Measurements from ENCODE around the gene MEIG1.
A peak's percentile ranks its signal among the peaks of the same experiment; 100 is the strongest.

The MEIG1 gene

GRCh38 chr10:14959221-14960057 lies at the start of gene MEIG1:
TSS of gene MEIG1 (plus strand) at chr10:14959388. CDS start at chr10:14966469, 7,081 bp downstream.
- Histone ChIP-seq H3K4me3 (ENCODE audit: low read length in 2 of 2) (peak within 1 kb of the TSS; percentile 75 to 81), H3K27me3 (ENCODE audit: control insufficient read depth in 2 of 2, insufficient read depth in 2 of 2, low read length in 2 of 2) (no peaks in the 10 kb centered on the region), H3K9ac (ENCODE audit: low read depth in 1 of 2, low read length in 2 of 2) (peak within 1 kb of the TSS; percentile 82 to 87), H3K36me3 (ENCODE audit: control insufficient read depth in 2 of 2, insufficient read depth in 2 of 2, low read length in 2 of 2) (no peaks in the 10 kb centered on the region), H3K4me1 (ENCODE audit: control insufficient read depth in 2 of 2, insufficient read depth in 2 of 2, low read length in 2 of 2) (peaks cover 2 to 3% of the 10 kb centered on the region in 2 donors), H3K27ac (ENCODE audit: low read depth in 2 of 2, low read length in 2 of 2) (peak within 1 kb of the TSS; percentile 94 to 97), H3K9me3 (ENCODE audit: control insufficient read depth in 2 of 2, low read length in 2 of 2) (no peaks in the 10 kb centered on the region)

DNA sequence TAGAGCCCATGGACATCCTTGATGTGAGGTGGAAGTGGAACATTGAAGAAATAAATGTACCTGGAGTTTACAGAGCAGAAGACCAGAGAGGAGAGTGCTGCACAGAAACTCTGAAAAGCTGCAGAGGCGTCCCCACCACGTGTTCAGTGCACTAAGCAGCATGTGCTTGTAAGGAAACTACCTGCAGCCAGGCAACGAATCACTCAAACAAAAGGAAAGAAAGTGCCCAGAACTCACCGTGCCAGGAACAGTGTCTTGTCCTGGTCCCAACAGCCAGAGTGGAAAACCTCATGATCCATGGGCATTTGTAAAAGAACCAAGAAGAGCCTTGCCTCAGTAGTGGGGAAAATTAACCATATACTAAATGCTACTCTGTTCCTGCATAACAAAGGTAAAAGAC lies 48.2 kb upstream of the MEIG1 start:
- H3K4me3 ChIP-seq (ENCODE audit: low read length in 2 of 2): no peak overlapping the region
- H3K9me3 ChIP-seq (ENCODE audit: control insufficient read depth in 2 of 2, low read length in 2 of 2): no peaks in the 10 kb centered on the region
- no peak overlapping the region for H3K9ac ChIP-seq (ENCODE audit: low read depth in 1 of 2, low read length in 2 of 2)
- no peaks in the 10 kb centered on the region for H3K4me1 ChIP-seq (ENCODE audit: control insufficient read depth in 2 of 2, insufficient read depth in 2 of 2, low read length in 2 of 2)
- H3K27me3 ChIP-seq (ENCODE audit: control insufficient read depth in 2 of 2, insufficient read depth in 2 of 2, low read length in 2 of 2): no peaks in the 10 kb centered on the region
- peaks cover 25 to 40% of the 10 kb centered on the region in 2 donors for H3K36me3 ChIP-seq (ENCODE audit: control insufficient read depth in 2 of 2, insufficient read depth in 2 of 2, low read length in 2 of 2)
- H3K27ac ChIP-seq (ENCODE audit: low read depth in 2 of 2, low read length in 2 of 2): no peak overlapping the region

GRCh38 chr10:14911801-14912200 lies 47.4 kb upstream of the MEIG1 start:
- Histone ChIP-seq H3K27ac (ENCODE audit: low read depth in 2 of 2, low read length in 2 of 2) (no peak overlapping the region), H3K9ac (ENCODE audit: low read depth in 1 of 2, low read length in 2 of 2) (no peak overlapping the region), H3K4me1 (ENCODE audit: control insufficient read depth in 2 of 2, insufficient read depth in 2 of 2, low read length in 2 of 2) (no peaks in the 10 kb centered on the region), H3K9me3 (ENCODE audit: control insufficient read depth in 2 of 2, low read length in 2 of 2) (peaks cover 0 to 4% of the 10 kb centered on the region in 2 donors), H3K27me3 (ENCODE audit: control insufficient read depth in 2 of 2, insufficient read depth in 2 of 2, low read length in 2 of 2) (no peaks in the 10 kb centered on the region), H3K36me3 (ENCODE audit: control insufficient read depth in 2 of 2, insufficient read depth in 2 of 2, low read length in 2 of 2) (peaks cover 25 to 44% of the 10 kb centered on the region in 2 donors), H3K4me3 (ENCODE audit: low read length in 2 of 2) (no peak overlapping the region)

DNA sequence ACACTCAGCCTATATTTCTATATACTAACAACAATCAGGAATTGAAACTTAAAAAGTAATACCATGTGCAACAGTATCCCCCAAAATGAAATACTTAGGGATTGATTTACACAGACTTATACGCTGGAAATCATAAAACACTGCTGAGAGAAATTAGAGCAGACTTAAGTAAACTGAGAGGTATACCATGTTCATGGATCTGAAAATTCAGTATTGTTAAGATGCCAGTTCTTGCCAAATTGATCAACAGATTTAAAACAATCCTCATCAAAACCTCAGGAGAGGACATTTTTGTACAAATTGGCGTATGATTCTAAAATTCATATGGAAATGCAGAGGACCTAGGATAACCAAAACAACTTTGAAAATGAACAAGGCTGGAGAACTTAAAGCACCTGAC lies 42.6 kb upstream of the MEIG1 start:
- no peaks in the 10 kb centered on the region for H3K4me1 ChIP-seq (ENCODE audit: control insufficient read depth in 2 of 2, insufficient read depth in 2 of 2, low read length in 2 of 2)
- H3K4me3 ChIP-seq (ENCODE audit: low read length in 2 of 2): no peak overlapping the region
- peaks cover 40 to 45% of the 10 kb centered on the region in 2 donors for H3K36me3 ChIP-seq (ENCODE audit: control insufficient read depth in 2 of 2, insufficient read depth in 2 of 2, low read length in 2 of 2)
- H3K9ac ChIP-seq (ENCODE audit: low read depth in 1 of 2, low read length in 2 of 2): no peak overlapping the region
- H3K27ac ChIP-seq (ENCODE audit: low read depth in 2 of 2, low read length in 2 of 2): no peak overlapping the region
- no peaks in the 10 kb centered on the region for H3K27me3 ChIP-seq (ENCODE audit: control insufficient read depth in 2 of 2, insufficient read depth in 2 of 2, low read length in 2 of 2)
- peaks cover 6 to 12% of the 10 kb centered on the region in 2 donors for H3K9me3 ChIP-seq (ENCODE audit: control insufficient read depth in 2 of 2, low read length in 2 of 2)

DNA sequence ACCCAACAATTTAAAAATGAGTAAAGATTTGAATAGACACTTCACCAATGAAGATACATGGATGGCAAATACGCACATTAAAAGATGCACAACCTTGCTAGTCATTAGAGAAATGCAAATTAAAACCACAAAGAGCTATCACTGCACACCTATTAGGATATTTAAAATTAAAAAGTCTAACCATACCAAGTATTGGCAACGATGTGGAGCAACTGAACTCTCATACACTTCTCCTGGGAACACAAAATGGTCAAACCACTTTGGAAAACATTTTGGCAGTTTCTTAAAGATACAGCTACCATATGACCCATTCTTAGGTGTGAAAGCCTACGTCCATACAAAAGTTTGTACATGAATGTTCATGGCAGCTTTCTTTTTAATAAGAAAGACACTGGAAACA lies 41.4 kb upstream of the MEIG1 start:
- Histone ChIP-seq H3K4me1 (ENCODE audit: control insufficient read depth in 2 of 2, insufficient read depth in 2 of 2, low read length in 2 of 2) (no peaks in the 10 kb centered on the region), H3K9ac (ENCODE audit: low read depth in 1 of 2, low read length in 2 of 2) (no peak overlapping the region), H3K27ac (ENCODE audit: low read depth in 2 of 2, low read length in 2 of 2) (no peak overlapping the region), H3K27me3 (ENCODE audit: control insufficient read depth in 2 of 2, insufficient read depth in 2 of 2, low read length in 2 of 2) (no peaks in the 10 kb centered on the region), H3K4me3 (ENCODE audit: low read length in 2 of 2) (no peak overlapping the region), H3K36me3 (ENCODE audit: control insufficient read depth in 2 of 2, insufficient read depth in 2 of 2, low read length in 2 of 2) (peaks cover 46 to 51% of the 10 kb centered on the region in 2 donors), H3K9me3 (ENCODE audit: control insufficient read depth in 2 of 2, low read length in 2 of 2) (peaks cover 6 to 12% of the 10 kb centered on the region in 2 donors)

GRCh38 chr10:14918964-14919363 lies 40.2 kb upstream of the MEIG1 start:
- Histone ChIP-seq H3K27me3 (ENCODE audit: control insufficient read depth in 2 of 2, insufficient read depth in 2 of 2, low read length in 2 of 2) (no peaks in the 10 kb centered on the region), H3K9ac (ENCODE audit: low read depth in 1 of 2, low read length in 2 of 2) (no peak overlapping the region), H3K36me3 (ENCODE audit: control insufficient read depth in 2 of 2, insufficient read depth in 2 of 2, low read length in 2 of 2) (peaks cover 53 to 58% of the 10 kb centered on the region in 2 donors), H3K4me3 (ENCODE audit: low read length in 2 of 2) (no peak overlapping the region), H3K27ac (ENCODE audit: low read depth in 2 of 2, low read length in 2 of 2) (no peak overlapping the region), H3K9me3 (ENCODE audit: control insufficient read depth in 2 of 2, low read length in 2 of 2) (peaks cover 6 to 12% of the 10 kb centered on the region in 2 donors), H3K4me1 (ENCODE audit: control insufficient read depth in 2 of 2, insufficient read depth in 2 of 2, low read length in 2 of 2) (no peaks in the 10 kb centered on the region)

- Histone ChIP-seq H3K9me3 (ENCODE audit: control insufficient read depth in 2 of 2, low read length in 2 of 2) (no peaks in the 10 kb centered on the region), H3K36me3 (ENCODE audit: control insufficient read depth in 2 of 2, insufficient read depth in 2 of 2, low read length in 2 of 2) (peaks cover 50 to 56% of the 10 kb centered on the region in 2 donors), H3K4me3 (ENCODE audit: low read length in 2 of 2) (no peak overlapping the region), H3K27me3 (ENCODE audit: control insufficient read depth in 2 of 2, insufficient read depth in 2 of 2, low read length in 2 of 2) (no peaks in the 10 kb centered on the region), H3K4me1 (ENCODE audit: control insufficient read depth in 2 of 2, insufficient read depth in 2 of 2, low read length in 2 of 2) (no peaks in the 10 kb centered on the region), H3K9ac (ENCODE audit: low read depth in 1 of 2, low read length in 2 of 2) (no peak overlapping the region), H3K27ac (ENCODE audit: low read depth in 2 of 2, low read length in 2 of 2) (no peak overlapping the region)
These were observed 35.2 kb upstream of the MEIG1 start for GRCh38 chr10:14924013-14924412.

DNA sequence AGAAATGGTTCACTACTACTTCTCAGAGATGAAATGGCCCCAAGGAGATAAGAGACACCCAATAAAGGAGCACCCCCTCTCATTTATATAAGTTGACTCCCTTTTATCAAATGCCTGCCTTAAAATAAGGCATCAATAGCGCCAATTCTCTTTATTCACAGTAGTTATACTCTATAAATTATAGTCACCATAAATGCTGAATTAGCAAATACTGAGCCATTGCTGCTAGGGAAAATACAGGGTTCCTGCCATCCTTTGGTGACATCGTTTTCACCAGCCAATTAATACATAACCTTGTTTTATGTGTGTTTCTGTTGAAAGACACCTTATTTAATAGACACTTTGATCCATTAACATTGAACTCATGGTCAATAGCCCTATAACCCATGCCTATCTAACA lies 33.9 kb upstream of the MEIG1 start:
- H3K9me3 ChIP-seq (ENCODE audit: control insufficient read depth in 2 of 2, low read length in 2 of 2): no peaks in the 10 kb centered on the region
- no peaks in the 10 kb centered on the region for H3K27me3 ChIP-seq (ENCODE audit: control insufficient read depth in 2 of 2, insufficient read depth in 2 of 2, low read length in 2 of 2)
- no peak overlapping the region for H3K27ac ChIP-seq (ENCODE audit: low read depth in 2 of 2, low read length in 2 of 2)
- H3K9ac ChIP-seq (ENCODE audit: low read depth in 1 of 2, low read length in 2 of 2): no peak overlapping the region
- H3K4me1 ChIP-seq (ENCODE audit: control insufficient read depth in 2 of 2, insufficient read depth in 2 of 2, low read length in 2 of 2): no peaks in the 10 kb centered on the region
- peaks cover 44 to 50% of the 10 kb centered on the region in 2 donors for H3K36me3 ChIP-seq (ENCODE audit: control insufficient read depth in 2 of 2, insufficient read depth in 2 of 2, low read length in 2 of 2)
- no peak overlapping the region for H3K4me3 ChIP-seq (ENCODE audit: low read length in 2 of 2)

- Histone ChIP-seq H3K4me1 (ENCODE audit: control insufficient read depth in 2 of 2, insufficient read depth in 2 of 2, low read length in 2 of 2) (no peaks in the 10 kb centered on the region), H3K9ac (ENCODE audit: low read depth in 1 of 2, low read length in 2 of 2) (no peak overlapping the region), H3K36me3 (ENCODE audit: control insufficient read depth in 2 of 2, insufficient read depth in 2 of 2, low read length in 2 of 2) (peaks cover 48 to 54% of the 10 kb centered on the region in 2 donors), H3K27ac (ENCODE audit: low read depth in 2 of 2, low read length in 2 of 2) (no peak overlapping the region), H3K4me3 (ENCODE audit: low read length in 2 of 2) (no peak overlapping the region), H3K9me3 (ENCODE audit: control insufficient read depth in 2 of 2, low read length in 2 of 2) (no peaks in the 10 kb centered on the region), H3K27me3 (ENCODE audit: control insufficient read depth in 2 of 2, insufficient read depth in 2 of 2, low read length in 2 of 2) (no peaks in the 10 kb centered on the region)
These were observed 33.1 kb upstream of the MEIG1 start for GRCh38 chr10:14926061-14926470.

- H3K9me3 ChIP-seq (ENCODE audit: control insufficient read depth in 2 of 2, low read length in 2 of 2): no peaks in the 10 kb centered on the region
- no peak overlapping the region for H3K4me3 ChIP-seq (ENCODE audit: low read length in 2 of 2)
- H3K9ac ChIP-seq (ENCODE audit: low read depth in 1 of 2, low read length in 2 of 2): no peak overlapping the region
- H3K36me3 ChIP-seq (ENCODE audit: control insufficient read depth in 2 of 2, insufficient read depth in 2 of 2, low read length in 2 of 2): peaks cover 49 to 50% of the 10 kb centered on the region in 2 donors
- H3K27me3 ChIP-seq (ENCODE audit: control insufficient read depth in 2 of 2, insufficient read depth in 2 of 2, low read length in 2 of 2): no peaks in the 10 kb centered on the region
- H3K4me1 ChIP-seq (ENCODE audit: control insufficient read depth in 2 of 2, insufficient read depth in 2 of 2, low read length in 2 of 2): no peaks in the 10 kb centered on the region
- peak overlapping the region in 1 of 2 donors; percentile 33 for H3K27ac ChIP-seq (ENCODE audit: low read depth in 2 of 2, low read length in 2 of 2)
These were observed 32.3 kb upstream of the MEIG1 start for GRCh38 chr10:14926722-14927416.

Measured in mucosa of rectum (tissue), 2 donors.